ENCODE measurements around the gene GNG14. TPM values are rescaled to one million over a fixed set of nuclear protein-coding genes. Genes with fewer than 3 reads are reported as not detected.

Gene GNG14
- total and polyA plus RNA-seq, 2 of the 4 experiments (the other 2 are of a cell fraction), result not detected

DNA sequence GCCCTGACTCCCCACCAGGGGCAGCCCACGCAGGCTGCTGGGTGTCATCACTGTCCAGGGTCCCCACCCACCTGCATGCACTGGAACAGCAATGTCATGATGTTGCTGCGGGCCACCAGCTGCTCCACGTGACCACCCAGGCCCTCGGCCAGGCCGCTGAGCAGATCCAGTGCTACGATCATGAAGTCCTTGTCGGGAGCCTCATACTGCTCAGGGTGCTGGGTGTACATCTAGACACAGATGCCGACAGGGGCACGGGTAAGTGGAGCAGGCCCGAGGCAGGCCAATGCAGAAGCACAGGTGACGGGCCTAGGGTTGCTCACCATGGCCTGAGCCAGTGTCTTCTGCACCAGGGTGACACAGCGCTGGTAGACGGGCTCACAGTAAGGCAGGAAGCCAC lies 17.4 kb downstream of the GNG14 start:
- no peak overlapping the region for H3K23ac ChIP-seq (ENCODE audit: low read depth, low read length)
- CTCF ChIA-PET, result no interaction called here

More for the DNA sequence above, 17.4 kb downstream of the GNG14 start:
- Histone ChIP-seq H2AK5ac (ENCODE audit: low read depth, low read length) (no peak overlapping the region), H3K4me2 (ENCODE audit: low read depth, low read length) (no peak overlapping the region), H3K14ac (replicated peaks; ENCODE audit: low read depth, low read length) (no peak overlapping the region), H3K4me1 (ENCODE audit: control insufficient read depth, insufficient read depth, low read length) (no peaks in the 10 kb centered on the region), H4K20me1 (ENCODE audit: insufficient read depth, low read length) (peaks cover 14% of the 10 kb centered on the region), H3K9me3 (ENCODE audit: control insufficient read depth, insufficient read depth, low read length) (no peaks in the 10 kb centered on the region), H3K4ac (ENCODE audit: low read depth, low read length) (no peak overlapping the region), H2AK9ac (replicated peaks; ENCODE audit: low read depth, low read length, poor library complexity) (no peak overlapping the region), H4K8ac (ENCODE audit: low read depth in 2 of 2, low read length in 2 of 2) (no peak overlapping the region), H2AFZ (replicated peaks; ENCODE audit: low read length, poor library complexity) (peak overlapping the region; percentile 63), H3K56ac (ENCODE audit: extremely low read depth, insufficient read depth, low read length) (no peak overlapping the region), H3K9me1 (ENCODE audit: insufficient read depth, low read length) (no peaks in the 10 kb centered on the region), H3K18ac (ENCODE audit: low read depth, low read length) (no peak overlapping the region), H2BK15ac (ENCODE audit: low read depth, low read length) (no peak overlapping the region), H2BK120ac (ENCODE audit: low read depth, low read length) (no peak overlapping the region), H4K91ac (ENCODE audit: insufficient read depth, low read depth, low read length) (no peak overlapping the region), H2BK20ac (ENCODE audit: low read depth, low read length) (no peak overlapping the region), H4K5ac (ENCODE audit: low read depth, low read length) (no peak overlapping the region), H2BK5ac (ENCODE audit: low read depth, low read length, poor library complexity, severe bottlenecking) (no peak overlapping the region), H3K36me3 (ENCODE audit: control insufficient read depth, insufficient read depth, low read length) (peaks cover 75% of the 10 kb centered on the region), H3K27ac (ENCODE audit: insufficient read depth, low read length) (no peak overlapping the region), H3K79me1 (ENCODE audit: low read depth in 1 of 2, low read length in 2 of 2) (peaks cover 10 to 25% of the 10 kb centered on the region in 2 experiments), H3K4me3 (ENCODE audit: insufficient read depth, low read depth, low read length) (no peak overlapping the region), H3K9ac (ENCODE audit: low read depth, low read length) (no peak overlapping the region), H3K27me3 (ENCODE audit: control insufficient read depth, insufficient read depth, low read length) (no peaks in the 10 kb centered on the region)
- WGBS, 2 experiments (ENCODE audit: extremely low coverage in 2 of 2, insufficient read length in 1 of 2), result 94% methylated on average over 8 of the region's 13 CpGs; no CpG with 5 or more reads in 1 of the 2 experiments
- POLR2A ChIA-PET (ENCODE audit: unreplicated experiment), result no interaction called here
- ATAC-seq (ENCODE audit: low read depth) (no peak), DNase-seq (no peak)
- in situ Hi-C loops (cut with MboI; ENCODE audit: low sequenced_read_pairs), result no loop called here
- no TSS peak for BruUV-seq (replicated peaks)
- TF ChIP-seq MAFK (IDR thresholded peaks at IDR 0.05; ENCODE audit: low read depth, low read length) (no peak), MXI1 (IDR thresholded peaks at IDR 0.05; ENCODE audit: borderline replicate concordance, low read depth, low read length) (no peak), RFX5 (IDR thresholded peaks at IDR 0.05; ENCODE audit: low read depth, low read length) (no peak), CHD1 (IDR thresholded peaks at IDR 0.05; ENCODE audit: low read depth, low read length) (no peak), POLR2A (IDR thresholded peaks at IDR 0.05; ENCODE audit: low read depth, low read length) (no peak), FOS (IDR thresholded peaks at IDR 0.05; ENCODE audit: low read depth, low read length) (no peak), RAD21 (IDR thresholded peaks at IDR 0.05; ENCODE audit: low read length) (no peak)
- intact Hi-C loops (cut with micrococcal nuclease), result no loop called here
- dilution Hi-C loops (cut with HindIII; ENCODE audit: low sequenced_read_pairs, unreplicated experiment), result no loop called here

All from IMR-90 (cell line).